GM21526 (cell line): ENCODE results near the gene GAL3ST2.

Source experiments
- ATAC-seq: cut with Tn5 transposase; IDR thresholded peaks from one replicate; pipeline ENCODE4 v1.9.1; 2021; ENCODE audit warnings: moderate library complexity; ENCODE audit not compliant: unreplicated experiment, low FRiP score

GAL3ST2 gene

GRCh38 chr2:241764275-241765241, 12.1 kb upstream of the GAL3ST2 start:
- no peak for ATAC-seq

GRCh38 chr2:241767464-241768250, 9.0 kb upstream of the GAL3ST2 start:
- no peak for ATAC-seq

GRCh38 chr2:241768251-241768711, 8.3 kb upstream of the GAL3ST2 start:
- no peak for ATAC-seq

DNA sequence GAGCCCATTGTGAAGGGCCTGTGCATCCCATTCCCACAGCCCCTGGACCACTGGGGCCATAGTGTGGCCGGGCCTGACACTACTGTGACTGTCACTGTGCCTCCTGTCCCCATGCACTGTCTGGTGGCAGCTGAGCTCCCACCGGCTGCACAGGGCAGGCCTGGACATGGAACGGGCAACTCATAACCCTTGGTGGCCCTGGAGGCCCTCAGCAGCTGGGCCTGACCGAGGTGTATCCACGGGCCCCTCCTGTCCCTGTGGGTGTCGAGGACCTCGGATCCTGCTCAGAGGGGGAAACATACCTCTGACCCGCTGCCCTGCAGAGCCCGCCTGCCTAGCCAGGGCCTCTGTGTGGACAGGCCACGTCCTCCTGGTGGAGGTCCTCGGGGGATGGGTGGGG, 7.8 kb upstream of the GAL3ST2 start:
- no peak for ATAC-seq

DNA sequence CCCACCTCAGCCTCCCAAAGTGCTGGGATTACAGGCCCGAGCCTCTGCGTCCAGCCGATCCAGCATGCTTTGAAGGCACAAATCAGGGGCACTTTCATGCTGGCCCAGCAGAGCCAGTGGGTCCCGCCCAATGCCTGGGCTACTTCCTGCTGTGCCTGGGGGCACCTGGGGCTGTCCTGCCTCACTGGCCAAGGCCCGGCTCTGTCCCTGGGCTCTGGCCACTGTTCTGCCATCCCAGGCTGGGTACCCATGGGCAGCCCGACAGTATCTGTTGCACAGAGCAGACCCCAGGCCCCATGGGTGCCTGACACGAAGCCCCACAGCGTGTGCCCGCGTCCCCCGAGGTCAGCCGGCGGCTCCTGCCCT, 6.8 kb upstream of the GAL3ST2 start:
- no peak for ATAC-seq

DNA sequence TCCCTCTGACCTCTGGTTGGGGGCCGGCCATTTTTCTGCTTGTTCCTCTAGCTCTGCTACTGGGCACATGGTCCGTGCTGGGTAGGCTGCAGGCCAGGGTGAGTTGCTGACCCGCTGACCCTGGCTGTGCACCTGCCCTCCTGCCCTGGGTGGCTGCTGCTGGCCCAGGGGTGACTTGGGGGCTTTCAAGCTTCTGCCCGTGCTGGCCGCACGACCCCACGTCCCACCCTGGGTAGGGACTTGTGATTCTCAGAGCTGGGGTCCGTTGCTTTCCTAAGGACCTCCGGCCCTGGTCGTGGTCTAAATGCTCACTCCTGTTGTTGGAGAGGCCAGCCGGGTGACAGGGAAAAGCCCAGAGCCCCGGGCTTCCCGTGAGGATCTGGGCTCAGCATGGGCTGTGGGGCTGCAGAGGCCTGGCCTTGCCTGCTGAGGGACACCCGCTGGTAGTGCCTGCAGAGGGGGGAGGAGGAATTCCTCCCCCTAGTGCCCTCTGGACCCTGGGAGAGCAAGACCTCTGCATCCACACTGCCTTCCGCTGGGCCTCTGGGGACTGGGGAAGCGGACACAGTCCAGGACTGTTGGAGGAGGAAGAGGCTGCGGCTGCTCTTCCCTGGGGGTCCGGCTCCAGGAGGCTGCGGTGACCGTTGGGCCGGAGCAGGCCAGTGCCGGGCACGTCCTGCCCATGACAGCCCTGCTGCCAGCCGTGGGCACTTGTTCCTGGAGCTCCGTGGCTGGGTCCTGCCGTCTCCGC, 6.3 kb upstream of the GAL3ST2 start:
- ATAC-seq = no peak

- no peak for ATAC-seq
Measured at GRCh38 chr2:241770936-241771285, 5.7 kb upstream of the GAL3ST2 start.

DNA sequence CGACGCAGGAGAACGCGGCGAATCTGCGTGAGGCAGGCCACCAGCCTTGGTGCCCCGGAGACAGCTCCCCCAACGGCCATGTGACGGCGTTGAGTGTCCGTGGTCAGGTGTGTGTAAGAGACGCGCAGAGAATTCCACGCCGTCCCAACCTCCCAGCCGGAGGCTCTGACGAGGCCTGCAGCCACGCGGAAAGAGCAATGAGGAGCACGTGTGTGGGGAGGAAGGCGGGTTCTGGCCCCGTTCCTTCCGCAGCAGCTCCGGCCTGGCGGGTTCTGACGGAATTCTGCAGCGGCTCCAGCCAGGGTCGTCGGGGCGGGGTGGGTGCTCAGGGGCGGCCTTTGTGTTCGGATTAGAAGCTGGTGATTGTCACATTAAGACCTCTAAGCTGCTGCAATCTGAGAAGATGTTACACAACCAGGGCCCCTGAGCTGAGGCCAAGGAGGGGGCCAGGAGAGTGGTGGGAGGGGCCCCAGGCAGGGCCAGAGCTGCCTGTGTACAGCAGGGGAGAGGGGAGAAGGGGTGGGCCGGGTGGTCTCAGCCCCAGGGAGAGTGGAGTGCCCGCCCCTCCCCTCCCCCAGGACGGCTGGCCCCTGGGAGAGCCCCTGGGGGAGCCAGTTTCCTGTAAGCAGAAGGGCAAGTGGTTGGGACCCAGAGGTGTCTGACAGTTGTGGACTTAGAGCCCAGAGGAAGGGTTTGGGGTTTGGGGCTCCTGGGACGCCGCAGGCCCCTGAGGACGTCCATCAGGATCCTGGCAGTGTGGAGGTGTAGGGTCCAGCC, 5.1 kb upstream of the GAL3ST2 start:
- no peak for ATAC-seq

DNA sequence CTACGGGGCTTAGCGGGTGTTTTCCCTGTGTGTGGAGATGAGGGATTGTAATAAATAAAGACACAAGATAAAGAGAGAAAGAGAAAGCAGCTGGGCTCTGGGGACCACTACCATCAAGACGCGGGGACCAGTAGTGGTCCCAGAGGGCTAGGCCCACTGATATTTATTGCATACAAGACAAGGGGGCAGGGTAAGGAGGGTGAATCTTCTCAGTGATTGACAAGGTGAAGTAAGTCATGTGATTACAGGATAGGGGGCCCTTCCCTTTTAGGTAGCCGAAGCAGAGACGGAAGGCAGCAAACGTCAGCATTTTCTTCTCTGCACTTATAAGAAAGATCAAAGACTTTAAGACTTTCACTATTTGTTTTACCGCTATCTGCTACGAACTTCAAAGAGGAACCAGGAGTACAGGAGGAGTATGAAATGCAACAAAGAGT, 4.5 kb upstream of the GAL3ST2 start:
- ATAC-seq = no peak

GRCh38 chr2:241773511-241774418, 2.9 kb upstream of the GAL3ST2 start:
- ATAC-seq = no peak

DNA sequence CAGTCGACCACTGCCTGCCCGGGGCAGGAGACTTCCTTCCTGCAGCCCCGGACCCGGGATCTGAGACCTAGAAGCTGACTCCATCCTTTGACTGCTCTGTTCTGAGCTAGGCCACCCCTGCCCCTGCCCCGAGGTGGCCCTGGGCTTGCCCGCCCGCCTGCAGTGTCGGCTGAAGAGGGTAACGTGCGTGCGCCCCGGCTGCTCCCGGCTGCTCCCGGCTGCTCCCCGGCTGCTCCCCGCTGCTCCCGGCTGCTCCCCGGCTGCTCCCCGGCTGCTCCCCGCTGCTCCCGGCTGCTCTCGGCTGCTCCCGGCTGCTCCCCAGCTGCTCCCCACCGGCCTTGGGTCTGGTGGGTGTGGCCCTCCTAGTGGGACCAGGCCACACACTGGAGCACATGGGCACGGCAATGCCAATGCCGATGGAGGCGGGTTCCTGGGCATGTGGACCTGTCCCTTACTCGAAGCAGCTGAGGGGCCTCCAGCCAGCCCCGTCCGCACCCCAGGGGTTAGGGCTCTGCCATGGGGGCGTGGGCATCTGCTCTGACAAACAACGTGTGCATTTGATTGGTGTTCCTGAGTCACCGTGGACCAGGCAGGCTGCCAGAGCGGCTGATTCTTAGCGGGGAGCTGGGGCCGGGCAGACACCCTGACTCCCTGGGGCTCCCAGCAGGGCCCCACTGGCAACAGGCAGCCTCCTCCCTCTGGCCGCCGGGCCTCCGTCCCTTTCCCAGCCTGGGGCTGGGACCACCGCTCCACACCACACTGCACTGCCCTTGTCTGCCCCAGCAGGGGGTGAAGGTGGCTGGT, 2.0 kb upstream of the GAL3ST2 start:
- no peak for ATAC-seq

- ATAC-seq = no peak
Measured at GRCh38 chr2:241775223-241776177, 1.1 kb upstream of the GAL3ST2 start.

DNA sequence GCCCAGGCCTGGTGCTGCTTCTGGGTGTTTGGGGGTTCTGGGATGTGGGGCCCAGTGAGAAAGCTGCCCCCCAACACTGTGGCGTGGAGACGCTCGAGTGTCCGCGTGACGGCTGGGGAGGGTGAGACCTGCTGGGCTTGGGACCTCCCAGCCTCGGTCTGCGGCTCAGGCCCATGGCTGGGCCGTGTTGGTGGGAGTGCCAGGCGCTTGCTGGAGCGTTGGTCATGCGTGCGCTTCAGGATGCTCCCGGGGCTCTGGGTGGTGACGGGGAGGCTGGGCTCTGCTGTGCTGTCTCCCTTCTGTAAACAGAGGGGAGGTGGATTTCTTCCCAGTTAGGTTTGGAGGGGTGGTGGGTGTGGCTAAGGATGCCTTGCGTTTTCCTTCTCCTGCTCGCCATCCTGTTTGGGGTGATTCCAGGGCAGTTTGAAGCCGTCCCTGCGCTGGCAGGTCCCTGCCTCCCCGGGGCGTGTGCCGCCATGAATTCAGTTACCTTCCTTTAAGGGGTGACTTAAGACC, 606 bp downstream of the GAL3ST2 start:
- no peak for ATAC-seq

DNA sequence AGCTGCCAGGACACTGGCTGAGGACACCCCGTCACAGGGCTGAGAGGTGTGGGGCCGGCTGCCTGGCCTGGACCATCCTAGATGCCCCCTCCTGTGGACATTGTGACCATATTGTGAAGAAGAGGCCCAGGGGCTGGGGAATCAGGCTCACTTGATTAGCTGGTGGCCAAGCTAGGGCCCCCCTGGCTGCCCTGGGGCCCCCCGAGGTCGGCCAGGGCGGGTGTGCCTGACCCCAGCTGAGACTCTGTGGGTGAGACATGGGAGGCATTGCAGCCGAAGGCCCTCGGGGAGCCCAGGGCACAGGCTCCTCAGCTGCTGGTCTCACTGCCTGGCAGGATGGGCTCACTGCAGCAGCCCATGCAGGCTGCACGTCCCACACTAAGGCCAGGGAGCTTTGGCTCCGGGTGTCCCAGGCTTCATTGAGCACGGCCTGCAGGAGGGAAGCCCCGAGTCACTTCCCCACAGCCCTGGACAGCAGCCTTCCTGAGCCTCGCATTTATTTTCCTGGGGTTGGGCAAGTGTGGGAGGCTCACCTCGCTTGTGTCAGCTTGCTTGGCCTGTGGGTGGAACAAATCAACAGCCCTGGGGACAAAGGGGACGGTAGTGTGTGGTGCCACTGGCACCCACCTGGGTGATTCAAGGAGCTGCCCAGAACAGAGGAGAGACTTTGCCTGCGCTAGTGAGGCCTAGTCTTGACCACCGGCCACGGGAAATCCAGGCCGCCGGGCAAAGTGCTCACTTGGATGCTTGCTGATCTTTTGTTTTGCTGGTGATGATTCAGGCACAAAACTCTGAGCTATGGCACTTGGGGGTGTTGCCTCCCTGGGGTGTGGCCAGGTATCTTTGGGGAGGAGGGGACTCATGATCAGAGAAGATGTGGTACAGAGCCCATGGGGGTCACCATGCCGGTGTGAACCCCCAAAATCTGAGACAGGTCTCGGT, 1.3 kb downstream of the GAL3ST2 start:
- no peak for ATAC-seq

DNA sequence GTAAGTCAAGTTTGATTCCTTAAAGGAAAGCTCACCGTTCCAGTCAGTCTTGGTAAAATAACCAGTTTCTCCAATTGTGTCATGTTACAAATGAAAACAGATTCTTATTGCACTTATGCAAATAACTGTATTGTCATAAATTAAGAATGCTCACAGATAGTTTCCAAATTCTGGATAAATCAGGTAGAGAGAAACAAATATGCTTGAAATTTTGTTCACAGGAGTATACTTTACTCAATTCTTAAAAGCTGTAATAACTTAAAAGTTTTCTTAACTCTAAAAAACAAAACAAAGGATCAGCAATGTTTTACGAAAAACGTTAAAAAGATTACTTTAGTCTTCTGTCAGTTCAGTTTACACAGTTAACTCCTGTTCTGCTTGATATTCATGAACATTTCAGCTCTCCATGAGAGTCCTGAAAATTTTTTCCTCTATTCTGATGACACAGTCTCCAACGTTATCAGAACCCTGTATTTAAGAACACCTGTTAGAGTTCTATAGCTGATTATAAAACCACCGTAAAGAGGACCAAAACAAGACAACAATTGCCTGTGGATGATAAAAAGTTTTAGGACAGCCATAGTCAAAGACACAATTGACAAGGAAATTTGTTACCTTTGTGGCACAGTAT, 4.4 kb downstream of the GAL3ST2 start:
- no peak for ATAC-seq
